K562 (cell line): ENCODE results near the gene CAMSAP3. TPM values are rescaled to one million over a fixed set of nuclear protein-coding genes. Genes with fewer than 3 reads are reported as not detected.

Experiments used
- ADNP ChIP-seq: fragments of 200-800 bp; sonication (Bioruptor generic); IDR thresholded peaks from 2 replicates; pipeline ENCODE4 v1.6.1; 2016; ENCODE audit warnings: missing genetic modification characterization, missing compliant biosample characterization
- AFF4 ChIP-seq: sonication (generic); formaldehyde crosslinking; IDR thresholded peaks from 2 replicates; pipeline ENCODE4 v1.8.0; 2023; ENCODE audit warnings: mild to moderate bottlenecking, missing genetic modification reagents
- CEBPB ChIP-seq: fragments of 450-650 bp; IDR thresholded peaks from 2 replicates; pipeline ENCODE4 v1.6.1; 2016; ENCODE audit warnings: missing genetic modification characterization, missing compliant biosample characterization
- FOSL1 ChIP-seq: fragments of 200-800 bp; sonication (Bioruptor generic); conservative IDR thresholded peaks from 2 replicates; pipeline ENCODE4 v1.6.1; 2016; ENCODE audit warnings: missing genetic modification characterization, missing compliant biosample characterization
- GABPB1 ChIP-seq: sonication (generic); formaldehyde crosslinking; IDR thresholded peaks from 2 replicates; pipeline ENCODE4 v1.8.0; 2022; ENCODE audit warnings: mild to moderate bottlenecking, missing genetic modification reagents
- GTF2A2 ChIP-seq: IDR thresholded peaks from 2 replicates; pipeline ENCODE4 v1.6.1; 2016; ENCODE audit warnings: mild to moderate bottlenecking, missing genetic modification characterization, missing compliant biosample characterization
- GTF2F1 ChIP-seq: IDR thresholded peaks from 2 replicates; pipeline ENCODE4 v1.6.1; 2011; ENCODE audit warnings: low read depth, low read length, improper control_type of control experiment
- HNRNPLL ChIP-seq: fragments of 200-400 bp; formaldehyde crosslinking; IDR thresholded peaks from 2 replicates; pipeline ENCODE4 v1.6.1; 2017; ENCODE audit warnings: low read length, low read depth, mild to moderate bottlenecking; ENCODE audit not compliant: poor library complexity, severe bottlenecking
- HSF4 ChIP-seq: fragments of 250-450 bp; sonication (Bioruptor Pico); IDR thresholded peaks from 2 replicates; pipeline ENCODE4 v2.1.2; 2022; ENCODE audit warnings: mild to moderate bottlenecking, moderate library complexity, borderline replicate concordance
- JUN ChIP-seq, 2 experiments: sonication (generic) in 1 of 2; formaldehyde crosslinking in 1 of 2; IDR thresholded peaks; 2 replicates each; pipeline versions ENCODE4 v1.6.1 to v1.8.0; 2012 to 2022; ENCODE audit warnings: borderline replicate concordance in 2 of 2, mild to moderate bottlenecking in 2 of 2, improper control_type of control experiment in 1 of 2, low read depth in 1 of 2, low read length in 1 of 2, missing genetic modification reagents in 1 of 2
- KLF16 ChIP-seq: IDR thresholded peaks from 2 replicates; pipeline ENCODE4 v1.6.1; 2016; ENCODE audit warnings: antibody characterized with exemption
- MXI1 ChIP-seq: IDR thresholded peaks from 2 replicates; pipeline ENCODE4 v1.6.1; 2011; ENCODE audit warnings: low read depth, mild to moderate bottlenecking, improper control_type of control experiment, low read length
- NR2C1 ChIP-seq, 2 experiments: fragments of 450-650 bp; IDR thresholded peaks; 2 replicates each; pipeline ENCODE4 v1.6.1; 2017; ENCODE audit warnings: mild to moderate bottlenecking in 2 of 2, antibody characterized with exemption in 1 of 2, inconsistent platforms in 1 of 2, missing compliant biosample characterization in 1 of 2, missing genetic modification characterization in 1 of 2
- PHF20 ChIP-seq: fragments of 450-650 bp; IDR thresholded peaks from 2 replicates; pipeline ENCODE4 v1.6.1; 2018; ENCODE audit not compliant: partially characterized antibody
- SMAD1 ChIP-seq: fragments of 150-350 bp; IDR thresholded peaks from 2 replicates; pipeline ENCODE4 v1.6.1; 2014; ENCODE audit warnings: low read length, low read depth; ENCODE audit not compliant: partially characterized antibody
- TCF7L2 ChIP-seq: fragments of 150-350 bp; IDR thresholded peaks from 2 replicates; pipeline ENCODE4 v1.6.1; 2016; ENCODE audit warnings: low read depth, mild to moderate bottlenecking, low read length, moderate library complexity
- TRIM24 ChIP-seq, 2 experiments: fragments of 450-650 bp; IDR thresholded peaks; 2 replicates each; pipeline ENCODE4 v1.6.1; 2016
- YY1 ChIP-seq, 3 experiments: IDR thresholded peaks; 2 replicates each; pipeline ENCODE4 v1.6.1; 2011; ENCODE audit warnings: low read length in 2 of 3, mild to moderate bottlenecking in 2 of 3, moderate library complexity in 2 of 3, borderline replicate concordance in 1 of 3, control low read depth in 1 of 3, low read depth in 1 of 3; ENCODE audit not compliant: insufficient read depth in 3 of 3, insufficient replicate concordance in 2 of 3, control insufficient read depth in 1 of 3, insufficient read length in 1 of 3; ENCODE audit errors: extremely low read depth in 1 of 3
- ZNF143 ChIP-seq: sonication (generic); formaldehyde crosslinking; IDR thresholded peaks from 2 replicates; pipeline ENCODE4 v1.9.0; 2022; ENCODE audit warnings: mild to moderate bottlenecking, missing genetic modification reagents
- ZNF316 ChIP-seq: fragments of 450-650 bp; IDR thresholded peaks from 2 replicates; pipeline ENCODE4 v1.6.1; 2016
- ZNF408 ChIP-seq: fragments of 250-450 bp; sonication (Bioruptor Pico); IDR thresholded peaks from 2 replicates; pipeline ENCODE4 v1.4.0; 2020; ENCODE audit warnings: low read depth, mild to moderate bottlenecking, moderate library complexity
- polyA plus RNA-seq, 8 experiments: library from polyadenylated mRNA; depleted of rRNA in 4 of 8; stranded (reverse) in 5 of 8; unstranded in 3 of 8; fragments of >200 nt; fragmentation: Nextera tagmentation in 2 of 8; fragmentation: Illumina TruSeq in 1 of 8; extraction: Ambion mirVana in 2 of 8; extraction: Trizol in 1 of 8; gene quantifications; 2 replicates each; pipeline versions ENCODE4 v1.2.1 to v1.2.3, GENCODE V29; 2011 to 2014; ENCODE audit warnings: inconsistent platforms in 1 of 8, missing spikeins in 1 of 8
- total RNA-seq, 7 experiments: library from RNA; depleted of rRNA in 6 of 7; stranded (reverse); fragments of >200 nt in 6 of 7; fragmentation: Illumina TruSeq in 2 of 7; extraction: Trizol in 2 of 7; gene quantifications; 2 replicates each; pipeline versions ENCODE4 v1.2.1 to v1.2.3, GENCODE V29; 2011 to 2021; ENCODE audit warnings: low replicate concordance in 1 of 7
- TF ChIP-seq, protein P1 (sequence below): fragments of 150-350 bp; conservative IDR thresholded peaks from 2 replicates; pipeline ENCODE4 v1.6.1; 2014; ENCODE audit warnings: low read length

Gene CAMSAP3
- total and polyA plus RNA-seq, 9 of the 15 experiments (the other 6 are each of a cell fraction or from before 2014, with no cell fraction given) = 0.01 to 0.89 (median 0.22) TPM; not detected in 1

DNA sequence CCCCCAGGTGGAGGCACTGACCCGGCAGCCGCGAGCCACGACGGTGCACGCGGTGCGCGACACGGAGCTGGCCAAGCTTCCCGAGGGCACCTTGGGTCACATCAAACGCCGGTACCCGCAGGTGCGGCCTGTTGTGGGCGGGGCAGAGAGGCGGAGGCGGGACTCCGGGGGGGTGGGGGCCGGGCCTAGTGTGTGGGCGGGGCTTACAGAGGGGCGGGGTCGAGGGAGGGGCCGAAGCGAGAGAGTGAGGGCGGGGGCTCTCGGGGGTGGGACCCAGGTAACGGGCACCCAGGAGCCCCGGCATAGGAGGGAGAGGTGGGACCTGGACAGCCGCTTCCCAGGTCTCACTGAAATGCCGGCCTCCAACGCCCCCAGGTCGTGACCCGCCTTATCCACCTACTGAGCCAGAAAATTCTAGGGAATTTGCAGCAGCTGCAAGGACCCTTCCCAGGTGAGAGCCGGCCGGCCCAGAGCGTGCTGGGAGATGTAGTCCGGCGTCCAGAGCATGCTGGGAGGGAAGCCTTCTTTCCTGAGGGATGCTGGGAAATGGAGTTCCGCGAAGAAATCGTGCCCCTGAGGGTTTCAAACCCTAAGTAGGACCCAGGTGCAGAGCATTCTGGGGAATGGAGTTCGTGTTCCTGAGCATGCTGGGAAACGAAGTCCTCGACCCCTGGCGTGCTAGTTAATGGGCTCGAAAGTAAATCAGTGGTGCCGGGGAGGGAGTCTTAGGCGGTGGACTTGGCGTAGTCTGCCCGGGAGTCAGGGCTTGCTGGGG, 44.5 kb upstream of the CAMSAP3 start (continued):
- TF ChIP-seq YY1 (IDR thresholded peaks at IDR 0.05; ENCODE audit: borderline replicate concordance in 1 of 3, control insufficient read depth in 1 of 3, extremely low read depth in 1 of 3, insufficient read depth in 3 of 3, insufficient read length in 1 of 3, insufficient replicate concordance in 2 of 3, low read depth in 1 of 3, low read length in 2 of 3) = peak in 1 of 3 experiments; percentile 39
- no peak for TF ChIP-seq KLF16
- TF ChIP-seq GTF2F1 = no peak
- TF ChIP-seq ZNF408 = no peak
- TF ChIP-seq AFF4 (CRISPR knock-in tag) = no peak
- TF ChIP-seq ADNP = no peak
- TF ChIP-seq HSF4 (CRISPR knock-in tag) = no peak
- no peak for TF ChIP-seq ZNF316
- TF ChIP-seq TRIM24 (IDR thresholded peaks at IDR 0.05) = no peak
- TF ChIP-seq GABPB1 = no peak
- peak; percentile 62 for TF ChIP-seq NR2C1 (IDR thresholded peaks at IDR 0.05)
- peak; percentile 81 for TF ChIP-seq NR2C1 (tag; IDR thresholded peaks at IDR 0.05)
- TF ChIP-seq TCF7L2 = no peak
- no peak for TF ChIP-seq GTF2A2 (tag)
- TF ChIP-seq MXI1 = no peak
- TF ChIP-seq ZNF143 = peak; percentile 88
- no peak for TF ChIP-seq PHF20
- TF ChIP-seq CEBPB (tag) = no peak
- TF ChIP-seq JUN (IDR thresholded peaks at IDR 0.05; ENCODE audit: borderline replicate concordance, low read depth, low read length) = no peak
- no peak for TF ChIP-seq JUN (CRISPR knock-in tag; IDR thresholded peaks at IDR 0.05; ENCODE audit: borderline replicate concordance)
- no peak for TF ChIP-seq FOSL1
- TF ChIP-seq, protein P1, sequence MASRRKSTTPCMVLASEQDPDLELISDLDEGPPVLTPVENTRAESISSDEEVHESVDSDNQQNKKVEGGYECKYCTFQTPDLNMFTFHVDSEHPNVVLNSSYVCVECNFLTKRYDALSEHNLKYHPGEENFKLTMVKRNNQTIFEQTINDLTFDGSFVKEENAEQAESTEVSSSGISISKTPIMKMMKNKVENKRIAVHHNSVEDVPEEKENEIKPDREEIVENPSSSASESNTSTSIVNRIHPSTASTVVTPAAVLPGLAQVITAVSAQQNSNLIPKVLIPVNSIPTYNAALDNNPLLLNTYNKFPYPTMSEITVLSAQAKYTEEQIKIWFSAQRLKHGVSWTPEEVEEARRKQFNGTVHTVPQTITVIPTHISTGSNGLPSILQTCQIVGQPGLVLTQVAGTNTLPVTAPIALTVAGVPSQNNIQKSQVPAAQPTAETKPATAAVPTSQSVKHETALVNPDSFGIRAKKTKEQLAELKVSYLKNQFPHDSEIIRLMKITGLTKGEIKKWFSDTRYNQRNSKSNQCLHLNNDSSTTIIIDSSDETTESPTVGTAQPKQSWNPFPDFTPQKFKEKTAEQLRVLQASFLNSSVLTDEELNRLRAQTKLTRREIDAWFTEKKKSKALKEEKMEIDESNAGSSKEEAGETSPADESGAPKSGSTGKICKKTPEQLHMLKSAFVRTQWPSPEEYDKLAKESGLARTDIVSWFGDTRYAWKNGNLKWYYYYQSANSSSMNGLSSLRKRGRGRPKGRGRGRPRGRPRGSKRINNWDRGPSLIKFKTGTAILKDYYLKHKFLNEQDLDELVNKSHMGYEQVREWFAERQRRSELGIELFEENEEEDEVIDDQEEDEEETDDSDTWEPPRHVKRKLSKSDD = no peak
- no peak for TF ChIP-seq HNRNPLL
- TF ChIP-seq SMAD1 = no peak
